ENCODE results near the gene IGFN1.

GRCh38 chr1:201141418-201141817, 49.2 kb upstream of the IGFN1 start:
- TF ChIP-seq TCF12 (IDR thresholded peaks at IDR 0.05): no peak
- TF ChIP-seq MAX (IDR thresholded peaks at IDR 0.05; ENCODE audit: low read depth): no peak
- TF ChIP-seq, protein P1, sequence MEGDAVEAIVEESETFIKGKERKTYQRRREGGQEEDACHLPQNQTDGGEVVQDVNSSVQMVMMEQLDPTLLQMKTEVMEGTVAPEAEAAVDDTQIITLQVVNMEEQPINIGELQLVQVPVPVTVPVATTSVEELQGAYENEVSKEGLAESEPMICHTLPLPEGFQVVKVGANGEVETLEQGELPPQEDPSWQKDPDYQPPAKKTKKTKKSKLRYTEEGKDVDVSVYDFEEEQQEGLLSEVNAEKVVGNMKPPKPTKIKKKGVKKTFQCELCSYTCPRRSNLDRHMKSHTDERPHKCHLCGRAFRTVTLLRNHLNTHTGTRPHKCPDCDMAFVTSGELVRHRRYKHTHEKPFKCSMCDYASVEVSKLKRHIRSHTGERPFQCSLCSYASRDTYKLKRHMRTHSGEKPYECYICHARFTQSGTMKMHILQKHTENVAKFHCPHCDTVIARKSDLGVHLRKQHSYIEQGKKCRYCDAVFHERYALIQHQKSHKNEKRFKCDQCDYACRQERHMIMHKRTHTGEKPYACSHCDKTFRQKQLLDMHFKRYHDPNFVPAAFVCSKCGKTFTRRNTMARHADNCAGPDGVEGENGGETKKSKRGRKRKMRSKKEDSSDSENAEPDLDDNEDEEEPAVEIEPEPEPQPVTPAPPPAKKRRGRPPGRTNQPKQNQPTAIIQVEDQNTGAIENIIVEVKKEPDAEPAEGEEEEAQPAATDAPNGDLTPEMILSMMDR (IDR thresholded peaks at IDR 0.05): no peak
- no peak for TF ChIP-seq MXI1 (IDR thresholded peaks at IDR 0.05; ENCODE audit: low read depth, low read length)
